T-helper 1 cell (primary cell): Measurements from ENCODE around the gene ZNF384.
A peak's percentile ranks its signal among the peaks of the same experiment; 100 is the strongest.

Experiments
- DNase-seq, 5 donors: peaks; one replicate each; pipeline ENCODE4 v3.0.0-alpha.2; 2012 to 2020

The ZNF384 gene

GRCh38 chr12:6699259-6699988, 10.2 kb upstream of the ZNF384 start:
- DNase-seq: no peak

- no peak for DNase-seq
Measured at GRCh38 chr12:6698352-6699046, 9.3 kb upstream of the ZNF384 start.

GRCh38 chr12:6697584-6698351, 8.6 kb upstream of the ZNF384 start:
- no peak for DNase-seq

- no peak for DNase-seq
Measured at GRCh38 chr12:6696690-6697583, 7.8 kb upstream of the ZNF384 start.

GRCh38 chr12:6695313-6696045, 6.3 kb upstream of the ZNF384 start:
- no peak for DNase-seq

GRCh38 chr12:6694701-6695100, 5.5 kb upstream of the ZNF384 start:
- no peak for DNase-seq

GRCh38 chr12:6693832-6694355, 4.7 kb upstream of the ZNF384 start:
- DNase-seq: no peak

GRCh38 chr12:6692888-6693287, 3.7 kb upstream of the ZNF384 start:
- DNase-seq: no peak

- DNase-seq: no peak
Measured at GRCh38 chr12:6691473-6691872, 2.3 kb upstream of the ZNF384 start.

GRCh38 chr12:6688543-6688998, 604 bp downstream of the ZNF384 start:
- DNase-seq: peak in 3 of 5 donors; percentile 30 to 57 (median 33)

GRCh38 chr12:6685814-6686213, 3.4 kb downstream of the ZNF384 start:
- DNase-seq: no peak

GRCh38 chr12:6684609-6685008, 4.6 kb downstream of the ZNF384 start:
- peak in 3 of 5 donors; percentile 15 to 64 (median 35) for DNase-seq

GRCh38 chr12:6676962-6677361, 12.2 kb downstream of the ZNF384 start:
- no peak for DNase-seq

- no peak for DNase-seq
Measured at GRCh38 chr12:6672143-6672542, 17.0 kb downstream of the ZNF384 start.

- no peak for DNase-seq
Measured at GRCh38 chr12:6667559-6668210, 21.5 kb downstream of the ZNF384 start.

GRCh38 chr12:6666211-6666610, 23.0 kb downstream of the ZNF384 start:
- no peak for DNase-seq

GRCh38 chr12:6664902-6665301, 24.3 kb downstream of the ZNF384 start:
- no peak for DNase-seq

GRCh38 chr12:6662906-6663742, 26.1 kb downstream of the ZNF384 start, which contains the start of gene ING4:
Gene ING4 (minus strand): TSS chr12:6663119. CDS start chr12:6663101, 18 bp downstream.
- DNase-seq: peak; percentile 90 to 100 (median 95)

- DNase-seq: no peak
Measured at GRCh38 chr12:6662602-6662905, 26.6 kb downstream of the ZNF384 start.

GRCh38 chr12:6653987-6654386, 35.2 kb downstream of the ZNF384 start:
- no peak for DNase-seq
